ENCODE measurements around the gene ACY1.

DNA sequence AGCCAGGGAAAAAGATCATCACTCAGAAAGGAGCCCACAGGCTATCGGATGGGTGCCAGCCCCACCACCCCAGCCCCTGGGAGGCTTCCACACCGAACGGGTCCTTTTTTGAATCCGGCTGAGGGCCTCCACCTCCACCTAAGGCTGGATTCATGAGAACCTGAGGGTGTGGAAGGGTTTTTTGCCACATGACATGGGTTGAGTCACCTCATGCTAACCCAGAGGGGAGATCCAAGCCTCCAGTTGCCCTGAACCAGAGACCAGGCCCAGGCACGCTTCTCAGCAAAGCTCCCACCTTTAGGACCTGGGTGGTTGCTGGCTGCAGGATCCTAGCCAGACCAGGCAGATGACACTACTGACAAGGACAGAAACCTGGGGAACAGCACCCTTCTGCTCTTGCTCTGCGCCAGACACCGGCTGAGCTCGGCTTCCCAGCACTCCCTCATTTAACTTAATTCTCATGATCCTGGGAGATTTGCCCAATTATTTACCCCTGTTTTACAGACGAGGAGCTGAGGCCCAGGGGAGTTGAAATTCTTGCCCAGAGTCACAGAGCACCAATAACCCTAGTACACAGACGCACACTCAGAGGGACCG, 47.5 kb downstream of the ACY1 start:
- TF ChIP-seq EZH2 (IDR thresholded peaks at IDR 0.05) (no peak), POLR2AphosphoS5 (IDR thresholded peaks at IDR 0.05; ENCODE audit: borderline replicate concordance, low read depth, low read length) (no peak), FOXP2 (optimal IDR thresholded peaks at IDR 0.05; ENCODE audit: control extremely low read depth, extremely low read length, insufficient read depth) (no peak)

Data from SK-N-MC (cell line).